Sigmoid colon (tissue), 7 donors: Measurements from ENCODE around the gene SPG7. TPM values are rescaled to one million over a fixed set of nuclear protein-coding genes. Genes with fewer than 3 reads are reported as not detected.
A peak's percentile ranks its signal among the peaks of the same experiment; 100 is the strongest.

ENCODE experiments used
- DNase-seq: peaks from one replicate; pipeline ENCODE4 v3.0.0-alpha.2; 2019
- H3K27ac ChIP-seq, 4 donors: fragments of 200-600 bp; sonication (generic); one replicate each; pipeline ENCODE4 v1.5.1; 2016 to 2019; ENCODE audit warnings: mild to moderate bottlenecking in 1 of 4
- H3K27me3 ChIP-seq, 3 donors: fragments of 200-600 bp; sonication (generic); one replicate each; pipeline ENCODE4 v1.5.1; 2019; ENCODE audit warnings: mild to moderate bottlenecking in 1 of 3
- H3K36me3 ChIP-seq, 4 donors: fragments of 200-600 bp; sonication (generic); one replicate each; pipeline ENCODE4 v1.5.1; 2016 to 2019
- H3K4me1 ChIP-seq, 4 donors: fragments of 200-600 bp; sonication (generic); one replicate each; pipeline ENCODE4 v1.5.1; 2017 to 2019
- H3K4me3 ChIP-seq, 4 donors: fragments of 200-600 bp; sonication (generic); one replicate each; pipeline ENCODE4 v1.5.1; 2017 to 2019; ENCODE audit warnings: mild to moderate bottlenecking in 2 of 4, moderate library complexity in 1 of 4
- H3K9me3 ChIP-seq, 4 donors: fragments of 200-600 bp in 3 of 4; sonication (generic) in 3 of 4; one replicate each; pipeline versions ENCODE4 v1.5.1 to v1.6.1; 2013 to 2019
- CTCF ChIP-seq, 4 experiments: fragments of 450-650 bp in 3 of 4; fragments of 200-600 bp in 1 of 4; IDR thresholded peaks; one replicate each; pipeline ENCODE4 v1.5.1; 2016 to 2019; ENCODE audit warnings: antibody characterized with exemption in 4 of 4, mild to moderate bottlenecking in 3 of 4, moderate library complexity in 2 of 4
- EP300 ChIP-seq, 4 donors: sonication (generic); formaldehyde crosslinking; IDR thresholded peaks; one replicate each; pipeline ENCODE4 v1.6.1; 2017; ENCODE audit warnings: antibody characterized with exemption in 4 of 4
- POLR2A ChIP-seq, 2 donors: fragments of 450-650 bp; IDR thresholded peaks; one replicate each; pipeline ENCODE4 v1.6.1; 2016; ENCODE audit warnings: antibody characterized with exemption in 2 of 2, mild to moderate bottlenecking in 2 of 2, moderate library complexity in 2 of 2
- POLR2AphosphoS5 ChIP-seq, 4 donors: sonication (generic); formaldehyde crosslinking; IDR thresholded peaks; one replicate each; pipeline ENCODE4 v1.6.1; 2017; ENCODE audit warnings: antibody characterized with exemption in 4 of 4
- WGBS, 2 donors: extraction: QIAGEN DNeasy Blood & Tissue Kit; methylation state at CpG; one replicate each; pipeline ENCODE4 v1.1.7; 2013; 5-methylcytosine and 5-hydroxymethylcytosine counted together
- intact Hi-C: fragments of 100-400 bp; cut with DNase I; formaldehyde crosslinking; loops from one replicate; pipeline ENCODE4 v1.15.1; 2023
- polyA plus RNA-seq, 3 donors: library from polyadenylated mRNA; stranded (reverse); fragments of 200-250 nt; gene quantifications; one replicate each; pipeline ENCODE4 v1.2.3, GENCODE V29; 2013
- total RNA-seq, 4 donors: library from RNA; depleted of rRNA; stranded (reverse); fragments of >200 nt; gene quantifications; one replicate each; pipeline ENCODE4 v1.1.0, GENCODE V29; 2016
- donor health status: healthy with polysubstance abuse.
- donor health status: Bipolar disorder and iron deficiency.
- donor health status: healthy.

The SPG7 gene
- total and polyA plus RNA-seq, 7 donors = 27.7 to 211 (median 75.3) TPM

- TF ChIP-seq POLR2A (IDR thresholded peaks at IDR 0.05) (no peak), EP300 (IDR thresholded peaks at IDR 0.05) (no peak), POLR2AphosphoS5 (IDR thresholded peaks at IDR 0.05) (no peak), CTCF (IDR thresholded peaks at IDR 0.05) (no peak)
- Histone ChIP-seq H3K4me3 (peak overlapping the region; percentile 69 to 98 (median 94)), H3K9me3 (no peaks in the 10 kb centered on the region), H3K36me3 (no peaks in the 10 kb centered on the region), H3K27me3 (no peaks in the 10 kb centered on the region), H3K4me1 (peaks cover 0 to 55% (median 48%) of the 10 kb centered on the region in 4 donors), H3K27ac (peak overlapping the region; percentile 95 to 100 (median 98))
- WGBS, 2 donors = 1% methylated on average over 81 of the region's 81 CpGs
- intact Hi-C loops = loop anchor here (1.0 to 5.0 kb wide), 3 partner anchors 72 to 158 kb away; partner anchors contain the start of gene RPL13
- DNase-seq = no peak
These were observed 18.2 kb upstream of the SPG7 start for GRCh38 chr16:89489898-89490438.

GRCh38 chr16:89490439-89491237 is 17.6 kb upstream of the SPG7 start, which contains the start of gene ANKRD11:
Gene ANKRD11, minus strand, starts transcription at chr16:89490561. Its CDS starts 173,542 bp downstream, at chr16:89317019.
- 0% methylated on average over 96 of the region's 96 CpGs for WGBS, 2 donors
- intact Hi-C loops = loop anchor here (1.0 to 5.0 kb wide), 3 partner anchors 18 to 95 kb away; partner anchors contain the start of genes RPL13 and SPG7

DNA sequence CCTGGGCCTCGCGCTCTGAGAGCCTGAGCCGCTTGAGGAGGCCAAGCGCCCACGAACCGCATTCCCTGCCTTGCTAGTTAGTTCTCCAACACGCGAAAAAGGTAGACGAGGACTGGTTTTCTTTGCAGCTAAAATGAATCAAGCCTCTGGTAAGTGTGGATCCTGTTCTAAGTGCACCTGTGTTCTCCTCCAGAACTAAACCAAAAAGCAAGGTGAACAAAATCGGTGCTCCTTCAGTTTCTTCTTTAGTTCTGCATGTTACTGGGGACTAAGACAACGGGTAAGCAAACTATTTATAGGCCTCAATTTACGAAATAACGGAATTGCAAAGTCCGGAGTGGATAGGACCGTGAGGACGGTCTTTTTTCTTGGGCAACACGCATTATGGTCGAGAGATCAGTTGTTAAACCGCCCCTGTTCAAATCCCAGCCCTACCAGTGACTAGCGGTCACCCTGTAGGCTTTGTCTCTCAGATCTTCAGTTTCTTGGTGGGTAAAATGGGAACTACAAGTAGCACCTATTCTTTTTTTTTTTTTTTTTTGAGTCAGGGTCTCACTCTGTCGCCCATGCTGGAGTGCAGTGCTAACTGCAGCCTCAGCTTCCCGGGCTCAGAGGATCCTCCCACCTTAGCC is 16.8 kb upstream of the SPG7 start:
- H3K4me1 ChIP-seq = peaks cover 0 to 41% (median 34%) of the 10 kb centered on the region in 4 donors

More at GRCh38 chr16:89490439-89491237, 17.6 kb upstream of the SPG7 start, which contains the start of gene ANKRD11:
- no peak for TF ChIP-seq EP300 (IDR thresholded peaks at IDR 0.05)
- peak; percentile 37 to 44 for TF ChIP-seq POLR2A (IDR thresholded peaks at IDR 0.05)
- TF ChIP-seq POLR2AphosphoS5 (IDR thresholded peaks at IDR 0.05) = peak; percentile 76 to 92 (median 78)
- Histone ChIP-seq H3K4me3 (peak within 1 kb of the TSS; percentile 69 to 98 (median 95)), H3K27me3 (no peaks in the 10 kb centered on the region), H3K27ac (peak within 1 kb of the TSS; percentile 95 to 100 (median 98)), H3K9me3 (no peaks in the 10 kb centered on the region), H3K4me1 (peaks cover 0 to 48% (median 42%) of the 10 kb centered on the region in 4 donors), H3K36me3 (no peaks in the 10 kb centered on the region)
- peak; percentile 100 for DNase-seq

GRCh38 chr16:89491974-89492687 is 16.1 kb upstream of the SPG7 start:
- Histone ChIP-seq H3K4me1 (peaks cover 0 to 37% (median 30%) of the 10 kb centered on the region in 4 donors), H3K27me3 (no peaks in the 10 kb centered on the region), H3K27ac (peak overlapping the region; percentile 91 to 100 (median 96)), H3K9me3 (no peaks in the 10 kb centered on the region), H3K36me3 (no peaks in the 10 kb centered on the region), H3K4me3 (peak overlapping the region in 3 of 4 donors; percentile 69 to 98 (median 98))
- 88 to 90% methylated on average over 24 of the region's 24 CpGs for WGBS, 2 donors
- no peak for DNase-seq
- TF ChIP-seq CTCF (IDR thresholded peaks at IDR 0.05) = no peak
- no peak for TF ChIP-seq EP300 (IDR thresholded peaks at IDR 0.05)
- TF ChIP-seq POLR2AphosphoS5 (IDR thresholded peaks at IDR 0.05) = no peak
- TF ChIP-seq POLR2A (IDR thresholded peaks at IDR 0.05) = no peak
- intact Hi-C loops = loop anchor here (1.0 to 5.0 kb wide), 2 partner anchors 16 to 70 kb away; partner anchors contain the start of genes RPL13 and SPG7

More for the DNA sequence above, 16.8 kb upstream of the SPG7 start:
- no peak for DNase-seq
- H3K4me3 ChIP-seq = peak overlapping the region; percentile 69 to 98 (median 95)
- intact Hi-C loops = loop anchor here (1.0 to 5.0 kb wide), 2 partner anchors 17 to 71 kb away; partner anchors contain the start of genes RPL13 and SPG7
- no peaks in the 10 kb centered on the region for H3K9me3 ChIP-seq
- H3K27me3 ChIP-seq = no peaks in the 10 kb centered on the region
- peak overlapping the region; percentile 91 to 100 (median 96) for H3K27ac ChIP-seq
- H3K36me3 ChIP-seq = no peaks in the 10 kb centered on the region
- TF ChIP-seq CTCF (IDR thresholded peaks at IDR 0.05) (peak in 1 of 4 experiments; percentile 38), POLR2AphosphoS5 (IDR thresholded peaks at IDR 0.05) (no peak)
- 2% methylated on average over 22 of the region's 22 CpGs for WGBS, 2 donors
